ENCODE results near the gene POU2AF1. TPM values are rescaled to one million over a fixed set of nuclear protein-coding genes. Genes with fewer than 3 reads are reported as not detected.

POU2AF1 gene
- total and polyA plus RNA-seq, 4 donors, result 0.21 to 2.0 (median 0.83) TPM

DNA sequence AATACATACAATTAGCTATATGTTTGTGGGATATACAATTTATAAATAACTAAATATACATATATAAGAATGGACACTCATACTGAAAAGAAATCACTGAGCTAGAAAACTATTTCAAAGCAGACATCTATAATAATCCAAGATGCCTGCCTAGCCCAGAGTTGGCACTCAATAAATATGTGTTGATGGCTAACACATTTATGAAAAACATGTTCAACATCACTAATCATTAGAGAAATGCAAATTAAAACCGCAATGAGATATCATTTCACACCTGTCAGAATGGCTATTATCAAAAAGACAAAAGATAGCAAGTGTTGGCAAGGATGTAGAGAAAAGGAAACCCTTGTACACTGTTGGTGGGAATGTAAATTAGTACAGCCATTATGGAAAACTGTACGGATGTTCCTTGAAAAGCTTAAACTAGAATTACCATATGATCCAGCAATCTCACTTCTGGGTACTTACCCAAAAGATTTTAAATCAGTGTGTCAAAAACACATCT lies 29.8 kb downstream of the POU2AF1 start:
- Histone ChIP-seq H3K27me3 (ENCODE audit: control insufficient read depth in 4 of 4, insufficient read depth in 4 of 4, low read length in 3 of 4) (no peaks in the 10 kb centered on the region), H3K4me3 (ENCODE audit: low read depth in 1 of 3, low read length in 3 of 3) (no peak overlapping the region), H3K27ac (ENCODE audit: low read depth in 1 of 2, low read length in 2 of 2) (no peak overlapping the region), H3K9ac (ENCODE audit: low read depth in 1 of 2, low read length in 2 of 2) (no peak overlapping the region), H3K4me1 (ENCODE audit: control insufficient read depth in 4 of 4, insufficient read depth in 4 of 4, low read length in 3 of 4) (peaks cover 0 to 6% (median 1%) of the 10 kb centered on the region in 4 donors), H3K9me3 (ENCODE audit: control insufficient read depth in 4 of 4, low read length in 3 of 4) (no peaks in the 10 kb centered on the region), H3K36me3 (ENCODE audit: control insufficient read depth in 4 of 4, insufficient read depth in 3 of 4, low read depth in 1 of 4, low read length in 3 of 4) (no peaks in the 10 kb centered on the region)
- WGBS, result 73% methylated on average over 2 of the region's 2 CpGs
- TF ChIP-seq HNF4A (conservative IDR thresholded peaks at IDR 0.05) (no peak), JUND (IDR thresholded peaks at IDR 0.05) (no peak), GABPA (IDR thresholded peaks at IDR 0.05 in 1 of 2, conservative IDR thresholded peaks at IDR 0.05 in 1 of 2) (no peak), FOXA1 (IDR thresholded peaks at IDR 0.05) (no peak)
- DNase-seq (ENCODE audit: low spot score), result no peak

DNA sequence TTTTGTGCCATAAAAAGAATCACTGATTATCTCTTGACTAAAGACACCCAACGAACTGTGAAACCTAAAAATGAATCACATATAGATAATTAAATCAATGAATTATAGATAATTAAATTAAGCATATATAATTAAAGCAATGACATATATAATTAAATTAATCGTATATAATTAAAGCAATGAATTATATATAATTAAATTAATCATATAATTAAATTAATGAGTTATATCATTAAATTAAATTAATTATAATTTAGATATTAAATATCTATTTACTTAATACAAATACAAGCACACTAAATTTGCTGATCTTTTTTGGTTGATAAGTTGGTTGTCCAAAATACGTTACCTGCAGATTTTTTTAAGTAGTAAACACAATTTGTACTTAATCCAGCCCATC lies 30.9 kb downstream of the POU2AF1 start:
- H3K4me3 ChIP-seq (ENCODE audit: low read depth in 1 of 3, low read length in 3 of 3), result no peak overlapping the region
- H3K4me1 ChIP-seq (ENCODE audit: control insufficient read depth in 4 of 4, insufficient read depth in 4 of 4, low read length in 3 of 4), result peaks cover 0 to 6% (median 1%) of the 10 kb centered on the region in 4 donors
- no peaks in the 10 kb centered on the region for H3K9me3 ChIP-seq (ENCODE audit: control insufficient read depth in 4 of 4, low read length in 3 of 4)
- TF ChIP-seq, protein P1, sequence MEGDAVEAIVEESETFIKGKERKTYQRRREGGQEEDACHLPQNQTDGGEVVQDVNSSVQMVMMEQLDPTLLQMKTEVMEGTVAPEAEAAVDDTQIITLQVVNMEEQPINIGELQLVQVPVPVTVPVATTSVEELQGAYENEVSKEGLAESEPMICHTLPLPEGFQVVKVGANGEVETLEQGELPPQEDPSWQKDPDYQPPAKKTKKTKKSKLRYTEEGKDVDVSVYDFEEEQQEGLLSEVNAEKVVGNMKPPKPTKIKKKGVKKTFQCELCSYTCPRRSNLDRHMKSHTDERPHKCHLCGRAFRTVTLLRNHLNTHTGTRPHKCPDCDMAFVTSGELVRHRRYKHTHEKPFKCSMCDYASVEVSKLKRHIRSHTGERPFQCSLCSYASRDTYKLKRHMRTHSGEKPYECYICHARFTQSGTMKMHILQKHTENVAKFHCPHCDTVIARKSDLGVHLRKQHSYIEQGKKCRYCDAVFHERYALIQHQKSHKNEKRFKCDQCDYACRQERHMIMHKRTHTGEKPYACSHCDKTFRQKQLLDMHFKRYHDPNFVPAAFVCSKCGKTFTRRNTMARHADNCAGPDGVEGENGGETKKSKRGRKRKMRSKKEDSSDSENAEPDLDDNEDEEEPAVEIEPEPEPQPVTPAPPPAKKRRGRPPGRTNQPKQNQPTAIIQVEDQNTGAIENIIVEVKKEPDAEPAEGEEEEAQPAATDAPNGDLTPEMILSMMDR (IDR thresholded peaks at IDR 0.05; ENCODE audit: low read depth, low read length, missing input control), result no peak
- TF ChIP-seq TAF1 (conservative IDR thresholded peaks at IDR 0.05), result no peak
- TF ChIP-seq, protein P2, sequence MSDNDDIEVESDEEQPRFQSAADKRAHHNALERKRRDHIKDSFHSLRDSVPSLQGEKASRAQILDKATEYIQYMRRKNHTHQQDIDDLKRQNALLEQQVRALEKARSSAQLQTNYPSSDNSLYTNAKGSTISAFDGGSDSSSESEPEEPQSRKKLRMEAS (IDR thresholded peaks at IDR 0.05), result no peak
- TF ChIP-seq, protein P3, sequence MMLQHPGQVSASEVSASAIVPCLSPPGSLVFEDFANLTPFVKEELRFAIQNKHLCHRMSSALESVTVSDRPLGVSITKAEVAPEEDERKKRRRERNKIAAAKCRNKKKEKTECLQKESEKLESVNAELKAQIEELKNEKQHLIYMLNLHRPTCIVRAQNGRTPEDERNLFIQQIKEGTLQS (IDR thresholded peaks at IDR 0.05), result no peak
- TF ChIP-seq FOXA1 (IDR thresholded peaks at IDR 0.05), result no peak
- no peak for TF ChIP-seq JUND (IDR thresholded peaks at IDR 0.05)
- TF ChIP-seq RAD21 (IDR thresholded peaks at IDR 0.05), result no peak
- H3K36me3 ChIP-seq (ENCODE audit: control insufficient read depth in 4 of 4, insufficient read depth in 3 of 4, low read depth in 1 of 4, low read length in 3 of 4), result no peaks in the 10 kb centered on the region
- no peak overlapping the region for H3K9ac ChIP-seq (ENCODE audit: low read depth in 1 of 2, low read length in 2 of 2)
- 62% methylated on average over 3 of the region's 3 CpGs for WGBS
- no peak overlapping the region for H3K27ac ChIP-seq (ENCODE audit: low read depth in 1 of 2, low read length in 2 of 2)
- DNase-seq (ENCODE audit: low spot score), result no peak
- no peaks in the 10 kb centered on the region for H3K27me3 ChIP-seq (ENCODE audit: control insufficient read depth in 4 of 4, insufficient read depth in 4 of 4, low read length in 3 of 4)

DNA sequence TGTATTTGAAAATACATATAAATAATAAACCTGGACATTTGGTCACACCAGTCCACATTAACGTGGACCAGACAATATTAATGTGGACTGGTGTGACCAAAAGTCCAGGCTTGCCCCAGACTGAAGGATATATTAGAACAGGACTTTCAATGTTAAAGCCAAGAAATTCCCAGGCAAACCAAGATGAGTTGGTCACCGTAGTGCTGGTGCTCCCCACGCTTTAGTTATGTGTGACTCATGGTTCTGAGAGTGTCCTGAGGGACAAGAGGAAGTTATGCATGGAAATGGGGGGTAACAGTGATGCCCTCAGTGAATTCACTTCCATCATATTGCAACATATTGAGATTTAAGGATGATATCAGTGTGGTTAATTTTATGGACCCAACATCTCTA lies 31.4 kb downstream of the POU2AF1 start:
- no peaks in the 10 kb centered on the region for H3K36me3 ChIP-seq (ENCODE audit: control insufficient read depth in 4 of 4, insufficient read depth in 3 of 4, low read depth in 1 of 4, low read length in 3 of 4)
- no peak overlapping the region for H3K27ac ChIP-seq (ENCODE audit: low read depth in 1 of 2, low read length in 2 of 2)
- H3K9me3 ChIP-seq (ENCODE audit: control insufficient read depth in 4 of 4, low read length in 3 of 4), result no peaks in the 10 kb centered on the region
- H3K27me3 ChIP-seq (ENCODE audit: control insufficient read depth in 4 of 4, insufficient read depth in 4 of 4, low read length in 3 of 4), result no peaks in the 10 kb centered on the region
- 91% methylated on average over 3 of the region's 3 CpGs for WGBS
- H3K9ac ChIP-seq (ENCODE audit: low read depth in 1 of 2, low read length in 2 of 2), result no peak overlapping the region
- H3K4me3 ChIP-seq (ENCODE audit: low read depth in 1 of 3, low read length in 3 of 3), result no peak overlapping the region
- peaks cover 0 to 6% (median 1%) of the 10 kb centered on the region in 4 donors for H3K4me1 ChIP-seq (ENCODE audit: control insufficient read depth in 4 of 4, insufficient read depth in 4 of 4, low read length in 3 of 4)
- DNase-seq (ENCODE audit: low spot score), result no peak
- TF ChIP-seq EGR1 (IDR thresholded peaks at IDR 0.05; ENCODE audit: low read depth in 2 of 2), result no peak
- no peak for TF ChIP-seq FOXA2 (IDR thresholded peaks at IDR 0.05)
- no peak for TF ChIP-seq FOXA1 (IDR thresholded peaks at IDR 0.05)
- TF ChIP-seq TAF1 (conservative IDR thresholded peaks at IDR 0.05), result no peak
- TF ChIP-seq, protein P4, sequence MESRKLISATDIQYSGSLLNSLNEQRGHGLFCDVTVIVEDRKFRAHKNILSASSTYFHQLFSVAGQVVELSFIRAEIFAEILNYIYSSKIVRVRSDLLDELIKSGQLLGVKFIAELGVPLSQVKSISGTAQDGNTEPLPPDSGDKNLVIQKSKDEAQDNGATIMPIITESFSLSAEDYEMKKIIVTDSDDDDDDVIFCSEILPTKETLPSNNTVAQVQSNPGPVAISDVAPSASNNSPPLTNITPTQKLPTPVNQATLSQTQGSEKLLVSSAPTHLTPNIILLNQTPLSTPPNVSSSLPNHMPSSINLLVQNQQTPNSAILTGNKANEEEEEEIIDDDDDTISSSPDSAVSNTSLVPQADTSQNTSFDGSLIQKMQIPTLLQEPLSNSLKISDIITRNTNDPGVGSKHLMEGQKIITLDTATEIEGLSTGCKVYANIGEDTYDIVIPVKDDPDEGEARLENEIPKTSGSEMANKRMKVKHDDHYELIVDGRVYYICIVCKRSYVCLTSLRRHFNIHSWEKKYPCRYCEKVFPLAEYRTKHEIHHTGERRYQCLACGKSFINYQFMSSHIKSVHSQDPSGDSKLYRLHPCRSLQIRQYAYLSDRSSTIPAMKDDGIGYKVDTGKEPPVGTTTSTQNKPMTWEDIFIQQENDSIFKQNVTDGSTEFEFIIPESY (IDR thresholded peaks at IDR 0.05), result no peak
- no peak for TF ChIP-seq JUND (IDR thresholded peaks at IDR 0.05)
- TF ChIP-seq, protein P3 (IDR thresholded peaks at IDR 0.05), result no peak
- TF ChIP-seq HNF4G (IDR thresholded peaks at IDR 0.05), result no peak
- TF ChIP-seq, protein P1 (IDR thresholded peaks at IDR 0.05; ENCODE audit: low read depth, low read length, missing input control), result no peak
- TF ChIP-seq RAD21 (IDR thresholded peaks at IDR 0.05), result no peak
- TF ChIP-seq NR2F2 (IDR thresholded peaks at IDR 0.05), result no peak
- TF ChIP-seq SP1 (IDR thresholded peaks at IDR 0.05), result no peak
- TF ChIP-seq RXRA (IDR thresholded peaks at IDR 0.05), result no peak
- no peak for TF ChIP-seq YY1 (IDR thresholded peaks at IDR 0.05)

All from liver (tissue), 9 donors.